ENCODE results near the gene KRT6B.
"Not testable (repeated sequence)": the region's sequence is repeated elsewhere in the genome, so short reads cannot be mapped to it uniquely, and the experiment has no call there.

KRT6B gene

GRCh38 chr12:52410589-52411248 lies 41.2 kb downstream of the KRT6B start:
- FAIRE-seq: not testable (repeated sequence)

GRCh38 chr12:52407918-52408317 lies 44.0 kb downstream of the KRT6B start:
- no peak for FAIRE-seq

- FAIRE-seq: no peak
These were observed 46.0 kb downstream of the KRT6B start, which contains the start of gene KRT82 for GRCh38 chr12:52405922-52406385. TSS of gene KRT82 (minus strand) at chr12:52406335. CDS start at chr12:52406277, 58 bp downstream.

- FAIRE-seq: no peak
These were observed 47.0 kb downstream of the KRT6B start for GRCh38 chr12:52404951-52405350.

- FAIRE-seq: no peak
These were observed 48.4 kb downstream of the KRT6B start for GRCh38 chr12:52403561-52403960.

GRCh38 chr12:52402873-52403540 lies 48.9 kb downstream of the KRT6B start:
- no peak for FAIRE-seq

- no peak for FAIRE-seq
These were observed 49.6 kb downstream of the KRT6B start for GRCh38 chr12:52402377-52402776.

- FAIRE-seq: no peak
These were observed 50.0 kb downstream of the KRT6B start for GRCh38 chr12:52401926-52402325.

GRCh38 chr12:52401526-52401925 lies 50.4 kb downstream of the KRT6B start:
- FAIRE-seq: no peak

- FAIRE-seq: no peak
These were observed 51.0 kb downstream of the KRT6B start for GRCh38 chr12:52400906-52401305.

- FAIRE-seq: no peak
These were observed 52.2 kb downstream of the KRT6B start for GRCh38 chr12:52399756-52400155.

- FAIRE-seq: no peak
These were observed 53.8 kb downstream of the KRT6B start for GRCh38 chr12:52398176-52398575.

GRCh38 chr12:52396656-52397055 lies 55.3 kb downstream of the KRT6B start:
- FAIRE-seq: no peak
